Left lung (tissue), 10 donors: ENCODE measurements around the gene NTN4. TPM values are rescaled to one million over a fixed set of nuclear protein-coding genes. Genes with fewer than 3 reads are reported as not detected.

Source experiments
- ATAC-seq: fragments of 200-7000 bp; cut with Tn5 transposase; one replicate; pipeline ENCODE4 v1.9.1; 2020; ENCODE audit warnings: moderate library complexity
- DNase-seq, 4 donors: peaks; one replicate each; pipeline ENCODE4 v3.0.0-alpha.2; 2013 to 2020
- H3K27ac ChIP-seq, 2 donors: fragments of 200-600 bp; sonication (generic) in 1 of 2; one replicate each; pipeline versions ENCODE4 v1.5.0 to v1.8.0; 2020 to 2021
- H3K27me3 ChIP-seq, 2 donors: fragments of 200-600 bp; sonication (generic) in 1 of 2; one replicate each; pipeline versions ENCODE4 v1.5.0 to v1.8.0; 2020 to 2021
- H3K36me3 ChIP-seq, 2 donors: fragments of 200-600 bp; sonication (generic) in 1 of 2; one replicate each; pipeline versions ENCODE4 v1.5.0 to v1.8.0; 2020 to 2021
- H3K4me1 ChIP-seq, 2 donors: fragments of 200-600 bp; one replicate each; pipeline ENCODE4 v1.8.0; 2021
- H3K4me3 ChIP-seq, 2 donors: fragments of 200-600 bp; sonication (generic) in 1 of 2; one replicate each; pipeline versions ENCODE4 v1.5.0 to v1.8.0; 2020 to 2021; ENCODE audit warnings: mild to moderate bottlenecking in 1 of 2
- H3K9me3 ChIP-seq, 2 donors: fragments of 200-600 bp; sonication (generic) in 1 of 2; one replicate each; pipeline versions ENCODE4 v1.5.0 to v1.8.0; 2020 to 2021
- intact Hi-C, 2 donors: fragments of 100-400 bp; cut with DNase I; formaldehyde crosslinking; loops; one replicate each; pipeline versions ENCODE4 v1.11.2 to v1.14.2; 2022
- polyA plus RNA-seq, 6 donors: library from polyadenylated mRNA; unstranded; fragments of 120-200 nt; gene quantifications; one replicate each; pipeline ENCODE4 v1.2.1, GENCODE V29; 2013; ENCODE audit not compliant: insufficient read length in 6 of 6
- total RNA-seq, 2 donors: library from RNA; stranded (reverse); fragmentation: NEBNext Ultra II Directional; extraction: Animal tissue kit (Norgen Biotek cat#: 25700); gene quantifications; one replicate each; pipeline ENCODE4 v1.2.1, GENCODE V29; 2021
- TF ChIP-seq, protein P1 (sequence below), 2 donors: fragments of 200-600 bp; sonication (generic) in 1 of 2; IDR thresholded peaks; one replicate each; pipeline versions ENCODE4 v1.5.0 to v1.8.0; 2021; ENCODE audit warnings: antibody characterized with exemption in 2 of 2
- donor health status: DM: no; HTN: yes; CAD: no.
- donor health status: DM: no; HTN: no; CAD: no.

Gene NTN4
- total and polyA plus RNA-seq, 8 donors = 22.6 to 81.5 (median 34.1) TPM

- intact Hi-C loops = no loop called here
- Histone ChIP-seq H3K36me3 (no peaks in the 10 kb centered on the region), H3K4me3 (no peak overlapping the region), H3K27me3 (no peaks in the 10 kb centered on the region), H3K9me3 (peaks cover 0 to 4% of the 10 kb centered on the region in 2 donors), H3K4me1 (peaks cover 4 to 8% of the 10 kb centered on the region in 2 donors), H3K27ac (no peak overlapping the region)
- TF ChIP-seq, protein P1, sequence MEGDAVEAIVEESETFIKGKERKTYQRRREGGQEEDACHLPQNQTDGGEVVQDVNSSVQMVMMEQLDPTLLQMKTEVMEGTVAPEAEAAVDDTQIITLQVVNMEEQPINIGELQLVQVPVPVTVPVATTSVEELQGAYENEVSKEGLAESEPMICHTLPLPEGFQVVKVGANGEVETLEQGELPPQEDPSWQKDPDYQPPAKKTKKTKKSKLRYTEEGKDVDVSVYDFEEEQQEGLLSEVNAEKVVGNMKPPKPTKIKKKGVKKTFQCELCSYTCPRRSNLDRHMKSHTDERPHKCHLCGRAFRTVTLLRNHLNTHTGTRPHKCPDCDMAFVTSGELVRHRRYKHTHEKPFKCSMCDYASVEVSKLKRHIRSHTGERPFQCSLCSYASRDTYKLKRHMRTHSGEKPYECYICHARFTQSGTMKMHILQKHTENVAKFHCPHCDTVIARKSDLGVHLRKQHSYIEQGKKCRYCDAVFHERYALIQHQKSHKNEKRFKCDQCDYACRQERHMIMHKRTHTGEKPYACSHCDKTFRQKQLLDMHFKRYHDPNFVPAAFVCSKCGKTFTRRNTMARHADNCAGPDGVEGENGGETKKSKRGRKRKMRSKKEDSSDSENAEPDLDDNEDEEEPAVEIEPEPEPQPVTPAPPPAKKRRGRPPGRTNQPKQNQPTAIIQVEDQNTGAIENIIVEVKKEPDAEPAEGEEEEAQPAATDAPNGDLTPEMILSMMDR (IDR thresholded peaks at IDR 0.05) = no peak
- no peak for DNase-seq
- no peak for ATAC-seq
Observed at GRCh38 chr12:95731519-95731958, 59.0 kb downstream of the NTN4 start.

- H3K27ac ChIP-seq = no peak overlapping the region
- no peak for ATAC-seq
- H3K4me1 ChIP-seq = peaks cover 4 to 8% of the 10 kb centered on the region in 2 donors
- peaks cover 0 to 4% of the 10 kb centered on the region in 2 donors for H3K9me3 ChIP-seq
- H3K36me3 ChIP-seq = no peaks in the 10 kb centered on the region
- intact Hi-C loops = no loop called here
- no peaks in the 10 kb centered on the region for H3K27me3 ChIP-seq
- TF ChIP-seq, protein P1 (IDR thresholded peaks at IDR 0.05) = no peak
- no peak for DNase-seq
- no peak overlapping the region for H3K4me3 ChIP-seq
Observed at GRCh38 chr12:95730457-95730856, 60.1 kb downstream of the NTN4 start.

DNA sequence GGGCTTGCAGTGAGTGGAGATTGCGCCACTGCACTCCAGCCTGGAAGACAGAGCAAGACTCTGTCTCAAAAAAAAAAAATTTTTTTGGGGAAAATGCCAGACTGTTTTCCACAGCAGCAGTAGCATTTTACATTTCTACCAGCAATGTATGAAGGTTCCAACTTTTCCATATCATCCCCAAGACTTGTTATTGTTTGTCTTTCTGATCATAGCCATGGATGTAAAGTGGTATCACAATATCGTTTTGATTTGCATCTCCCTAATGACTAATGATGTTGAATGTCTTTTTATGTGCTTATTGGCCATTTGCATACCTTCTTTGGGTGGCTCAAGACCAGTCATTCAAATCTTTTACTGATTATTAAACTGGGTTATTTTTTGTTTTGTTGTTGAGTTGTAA lies 63.7 kb downstream of the NTN4 start:
- intact Hi-C loops = no loop called here
- Histone ChIP-seq H3K9me3 (peaks cover 0 to 4% of the 10 kb centered on the region in 2 donors), H3K36me3 (no peaks in the 10 kb centered on the region), H3K4me1 (no peaks in the 10 kb centered on the region), H3K27me3 (no peaks in the 10 kb centered on the region), H3K27ac (no peak overlapping the region), H3K4me3 (no peak overlapping the region)
- TF ChIP-seq, protein P1 (IDR thresholded peaks at IDR 0.05) = no peak
- no peak for ATAC-seq
- DNase-seq = no peak

DNA sequence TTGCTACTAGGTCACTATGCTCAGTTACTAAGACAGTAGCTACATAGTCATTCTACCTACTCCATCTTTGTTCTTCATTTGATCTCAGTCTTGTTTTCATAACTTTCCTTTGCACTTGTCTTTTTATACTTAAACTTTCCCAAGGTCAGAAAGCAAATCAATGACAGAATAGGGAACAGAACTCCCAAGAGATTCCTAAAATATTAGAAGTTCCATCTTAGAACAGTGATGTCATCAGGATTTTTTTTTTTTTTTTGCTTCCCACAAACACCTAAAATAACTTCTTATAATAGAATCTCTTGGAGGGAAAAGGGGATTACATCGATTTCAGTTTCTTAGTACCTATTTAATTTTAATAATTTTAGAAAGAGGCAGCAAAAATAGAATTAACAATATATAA lies 65.8 kb downstream of the NTN4 start:
- Histone ChIP-seq H3K4me3 (no peak overlapping the region), H3K36me3 (no peaks in the 10 kb centered on the region), H3K27me3 (no peaks in the 10 kb centered on the region), H3K27ac (no peak overlapping the region), H3K4me1 (no peaks in the 10 kb centered on the region), H3K9me3 (peaks cover 0 to 4% of the 10 kb centered on the region in 2 donors)
- intact Hi-C loops = no loop called here
- TF ChIP-seq, protein P1 (IDR thresholded peaks at IDR 0.05) = no peak
- ATAC-seq (no peak), DNase-seq (no peak)

DNA sequence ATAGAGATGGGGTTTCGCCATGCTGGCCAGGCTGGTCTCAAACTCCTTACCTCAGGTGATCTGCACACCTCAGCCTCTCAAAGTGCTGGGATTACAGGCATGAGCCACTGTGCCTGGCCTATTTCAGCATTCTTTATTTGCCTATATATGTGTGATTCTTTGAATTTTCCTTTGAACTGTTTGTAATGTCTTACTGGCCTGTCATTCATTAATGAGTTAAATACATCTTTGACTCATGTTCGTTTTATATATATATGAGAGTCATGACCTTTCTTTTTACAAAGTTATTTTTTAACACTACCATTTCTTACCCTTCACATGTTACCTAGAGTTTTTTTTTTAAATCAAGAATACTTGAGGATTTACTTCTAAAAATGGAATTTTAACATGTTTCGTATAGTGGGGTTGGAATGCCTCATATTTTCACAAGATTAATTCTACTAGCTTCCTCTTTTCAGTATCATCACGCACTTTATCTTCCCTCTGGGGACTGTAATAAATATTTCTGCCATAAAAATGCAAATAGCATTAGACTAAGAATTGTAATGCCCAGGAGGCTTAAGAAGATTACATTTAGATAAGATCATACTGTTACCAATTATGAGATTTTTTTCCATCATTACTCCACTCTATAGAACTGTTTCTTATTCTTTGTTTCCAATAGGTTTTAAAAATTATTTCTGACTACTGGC lies 66.7 kb downstream of the NTN4 start:
- no peaks in the 10 kb centered on the region for H3K36me3 ChIP-seq
- H3K27ac ChIP-seq = no peak overlapping the region
- DNase-seq (no peak), ATAC-seq (no peak)
- TF ChIP-seq, protein P1 (IDR thresholded peaks at IDR 0.05) = no peak
- H3K9me3 ChIP-seq = peaks cover 0 to 4% of the 10 kb centered on the region in 2 donors
- H3K4me1 ChIP-seq = no peaks in the 10 kb centered on the region
- intact Hi-C loops = no loop called here
- no peak overlapping the region for H3K4me3 ChIP-seq
- H3K27me3 ChIP-seq = no peaks in the 10 kb centered on the region
